Liver (tissue), 3 donors: ENCODE results near the gene SLC12A7.

Experiments
- JUND ChIP-seq, 2 donors: IDR thresholded peaks; 2 replicates each; pipeline ENCODE4 v1.6.1; 2016; ENCODE audit warnings: antibody characterized with exemption in 2 of 2
- TAF1 ChIP-seq: conservative IDR thresholded peaks from 2 replicates; pipeline ENCODE4 v1.6.1; 2016; ENCODE audit warnings: antibody characterized with exemption, mild to moderate bottlenecking
- YY1 ChIP-seq: IDR thresholded peaks from 2 replicates; pipeline ENCODE4 v1.6.1; 2016; ENCODE audit warnings: antibody characterized with exemption, mild to moderate bottlenecking
- ZBTB33 ChIP-seq: IDR thresholded peaks from 2 replicates; pipeline ENCODE4 v1.6.1; 2016; ENCODE audit warnings: antibody characterized with exemption
- TF ChIP-seq, protein P1 (sequence below): fragments of 150-350 bp; IDR thresholded peaks from 2 replicates; pipeline ENCODE4 v1.5.1; 2017; ENCODE audit warnings: improper control_type of control experiment, low read depth, low read length; ENCODE audit not compliant: missing input control
- TF ChIP-seq, protein P2 (sequence below): IDR thresholded peaks from 2 replicates; pipeline ENCODE4 v1.6.1; 2016; ENCODE audit warnings: antibody characterized with exemption
- TF ChIP-seq, protein P3 (sequence below): IDR thresholded peaks from 2 replicates; pipeline ENCODE4 v1.6.1; 2016; ENCODE audit warnings: antibody characterized with exemption
- donor health status: healthy.
- donor health status: healthy.

DNA sequence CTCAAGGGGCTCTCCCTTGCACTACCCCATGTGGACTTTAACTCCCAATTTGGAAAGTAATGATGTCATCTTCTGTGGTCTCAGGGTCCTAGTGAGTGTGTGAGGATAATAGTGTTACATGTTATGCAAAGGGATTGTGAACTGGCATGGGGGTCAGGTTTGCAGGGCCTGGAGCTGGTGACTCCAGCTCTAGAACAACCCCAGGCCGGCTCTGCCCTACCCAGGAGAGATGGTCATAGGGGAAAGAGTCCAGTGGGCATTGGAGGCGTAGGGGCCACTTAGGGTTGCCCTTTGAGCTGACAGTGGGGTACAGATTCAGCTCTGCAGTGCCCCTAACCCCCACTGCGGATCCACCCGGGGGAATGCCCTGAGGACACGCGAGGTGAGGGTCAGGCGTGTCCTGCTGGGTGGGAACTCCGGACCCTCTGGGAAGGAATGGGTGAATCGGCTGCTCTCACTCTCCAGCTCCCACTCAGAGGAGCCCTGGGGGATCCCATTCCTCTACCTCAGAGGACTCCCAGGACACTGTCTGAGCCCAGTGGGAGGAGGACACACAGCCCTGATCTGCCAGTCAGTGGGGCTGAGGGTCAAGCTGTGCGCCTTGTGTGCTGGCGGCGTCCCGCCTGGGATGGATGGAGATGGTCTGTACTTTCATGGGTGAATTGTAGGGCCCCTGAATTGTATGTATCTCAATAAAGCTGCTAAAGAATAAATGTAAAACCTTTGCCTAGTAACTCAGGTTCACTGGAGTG lies 105.8 kb downstream of the SLC12A7 start:
- TF ChIP-seq JUND (IDR thresholded peaks at IDR 0.05) (no peak), YY1 (no peak), ZBTB33 (no peak), TAF1 (no peak)
- TF ChIP-seq, protein P1, sequence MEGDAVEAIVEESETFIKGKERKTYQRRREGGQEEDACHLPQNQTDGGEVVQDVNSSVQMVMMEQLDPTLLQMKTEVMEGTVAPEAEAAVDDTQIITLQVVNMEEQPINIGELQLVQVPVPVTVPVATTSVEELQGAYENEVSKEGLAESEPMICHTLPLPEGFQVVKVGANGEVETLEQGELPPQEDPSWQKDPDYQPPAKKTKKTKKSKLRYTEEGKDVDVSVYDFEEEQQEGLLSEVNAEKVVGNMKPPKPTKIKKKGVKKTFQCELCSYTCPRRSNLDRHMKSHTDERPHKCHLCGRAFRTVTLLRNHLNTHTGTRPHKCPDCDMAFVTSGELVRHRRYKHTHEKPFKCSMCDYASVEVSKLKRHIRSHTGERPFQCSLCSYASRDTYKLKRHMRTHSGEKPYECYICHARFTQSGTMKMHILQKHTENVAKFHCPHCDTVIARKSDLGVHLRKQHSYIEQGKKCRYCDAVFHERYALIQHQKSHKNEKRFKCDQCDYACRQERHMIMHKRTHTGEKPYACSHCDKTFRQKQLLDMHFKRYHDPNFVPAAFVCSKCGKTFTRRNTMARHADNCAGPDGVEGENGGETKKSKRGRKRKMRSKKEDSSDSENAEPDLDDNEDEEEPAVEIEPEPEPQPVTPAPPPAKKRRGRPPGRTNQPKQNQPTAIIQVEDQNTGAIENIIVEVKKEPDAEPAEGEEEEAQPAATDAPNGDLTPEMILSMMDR: no peak
- TF ChIP-seq, protein P2, sequence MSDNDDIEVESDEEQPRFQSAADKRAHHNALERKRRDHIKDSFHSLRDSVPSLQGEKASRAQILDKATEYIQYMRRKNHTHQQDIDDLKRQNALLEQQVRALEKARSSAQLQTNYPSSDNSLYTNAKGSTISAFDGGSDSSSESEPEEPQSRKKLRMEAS: no peak
- TF ChIP-seq, protein P3, sequence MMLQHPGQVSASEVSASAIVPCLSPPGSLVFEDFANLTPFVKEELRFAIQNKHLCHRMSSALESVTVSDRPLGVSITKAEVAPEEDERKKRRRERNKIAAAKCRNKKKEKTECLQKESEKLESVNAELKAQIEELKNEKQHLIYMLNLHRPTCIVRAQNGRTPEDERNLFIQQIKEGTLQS: no peak
